ENCODE data around the gene CAPNS2.

The CAPNS2 gene

DNA sequence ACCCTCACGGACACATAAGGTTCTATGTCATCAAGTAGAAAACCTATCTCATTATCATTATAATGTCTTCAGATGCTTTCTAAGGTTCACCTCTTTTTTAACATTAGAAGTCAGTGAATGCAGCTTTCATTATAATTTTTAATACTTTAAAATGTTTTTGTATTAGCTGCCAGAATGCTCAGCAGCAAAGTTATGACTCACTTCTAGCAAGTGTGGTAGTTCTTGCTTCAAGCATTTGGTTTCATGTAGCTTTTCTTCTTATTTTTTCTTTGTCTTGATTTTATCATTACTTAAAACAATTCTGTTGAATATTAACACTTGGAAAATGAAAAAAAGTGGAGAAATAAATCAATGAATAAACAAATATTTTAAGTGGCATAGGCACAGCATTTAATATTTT lies 34.3 kb upstream of the CAPNS2 start:
- TF ChIP-seq, protein P1, sequence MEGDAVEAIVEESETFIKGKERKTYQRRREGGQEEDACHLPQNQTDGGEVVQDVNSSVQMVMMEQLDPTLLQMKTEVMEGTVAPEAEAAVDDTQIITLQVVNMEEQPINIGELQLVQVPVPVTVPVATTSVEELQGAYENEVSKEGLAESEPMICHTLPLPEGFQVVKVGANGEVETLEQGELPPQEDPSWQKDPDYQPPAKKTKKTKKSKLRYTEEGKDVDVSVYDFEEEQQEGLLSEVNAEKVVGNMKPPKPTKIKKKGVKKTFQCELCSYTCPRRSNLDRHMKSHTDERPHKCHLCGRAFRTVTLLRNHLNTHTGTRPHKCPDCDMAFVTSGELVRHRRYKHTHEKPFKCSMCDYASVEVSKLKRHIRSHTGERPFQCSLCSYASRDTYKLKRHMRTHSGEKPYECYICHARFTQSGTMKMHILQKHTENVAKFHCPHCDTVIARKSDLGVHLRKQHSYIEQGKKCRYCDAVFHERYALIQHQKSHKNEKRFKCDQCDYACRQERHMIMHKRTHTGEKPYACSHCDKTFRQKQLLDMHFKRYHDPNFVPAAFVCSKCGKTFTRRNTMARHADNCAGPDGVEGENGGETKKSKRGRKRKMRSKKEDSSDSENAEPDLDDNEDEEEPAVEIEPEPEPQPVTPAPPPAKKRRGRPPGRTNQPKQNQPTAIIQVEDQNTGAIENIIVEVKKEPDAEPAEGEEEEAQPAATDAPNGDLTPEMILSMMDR (conservative IDR thresholded peaks at IDR 0.05; ENCODE audit: control insufficient read depth, insufficient read depth, low read depth, low read length): no peak
- DNase-seq (ENCODE audit: low read depth): no peak

DNA sequence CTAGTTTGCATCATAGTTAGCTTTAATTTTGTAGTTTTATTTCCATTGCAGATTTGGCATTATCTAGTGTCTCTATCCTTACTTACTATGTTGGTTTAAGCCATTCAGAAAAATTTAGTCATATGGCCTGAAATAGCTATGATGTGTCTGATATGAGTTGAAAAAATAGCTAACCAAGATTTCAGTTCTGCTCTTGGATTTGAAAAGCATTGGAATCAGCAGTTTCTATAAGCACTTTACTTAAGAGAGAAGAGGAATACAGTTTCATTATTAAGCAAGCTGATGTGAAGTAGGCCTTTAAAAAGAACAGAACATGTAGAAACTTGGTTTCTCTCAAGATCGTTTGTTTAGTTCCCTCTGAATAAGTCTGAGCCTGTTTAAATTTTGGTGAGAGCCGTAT lies 31.7 kb upstream of the CAPNS2 start:
- DNase-seq (ENCODE audit: low read depth): no peak

More for the DNA sequence above, 34.3 kb upstream of the CAPNS2 start:
- no peak overlapping the region for H3K4me3 ChIP-seq (ENCODE audit: control insufficient read depth, low read depth, low read length)

DNA sequence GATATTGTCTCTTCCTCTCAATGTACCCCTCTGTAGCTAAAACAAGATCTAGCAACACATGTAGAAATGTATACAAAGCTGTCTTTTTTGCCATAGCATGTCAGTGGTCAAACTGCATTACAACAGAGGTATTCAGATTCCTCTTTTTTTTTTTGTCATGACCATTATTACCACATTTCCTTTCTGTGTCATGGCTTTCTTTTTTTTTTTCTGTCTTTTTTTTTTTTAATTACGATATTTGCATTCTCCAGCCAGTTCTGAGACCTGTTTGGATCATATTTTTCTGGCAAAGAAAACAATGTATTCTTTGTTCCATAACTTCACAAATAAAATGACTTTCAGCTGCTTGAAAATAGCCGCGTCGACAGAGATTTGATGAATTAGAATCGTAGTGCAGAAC lies 27.4 kb upstream of the CAPNS2 start:
- peak; percentile 43 for DNase-seq (ENCODE audit: low read depth)
- TF ChIP-seq, protein P1 (conservative IDR thresholded peaks at IDR 0.05; ENCODE audit: control insufficient read depth, insufficient read depth, low read depth, low read length): no peak
- no peak overlapping the region for H3K4me3 ChIP-seq (ENCODE audit: control insufficient read depth, low read depth, low read length)

More for the DNA sequence above, 31.7 kb upstream of the CAPNS2 start:
- H3K4me3 ChIP-seq (ENCODE audit: control insufficient read depth, low read depth, low read length): no peak overlapping the region
- TF ChIP-seq, protein P1 (conservative IDR thresholded peaks at IDR 0.05; ENCODE audit: control insufficient read depth, insufficient read depth, low read depth, low read length): no peak

DNA sequence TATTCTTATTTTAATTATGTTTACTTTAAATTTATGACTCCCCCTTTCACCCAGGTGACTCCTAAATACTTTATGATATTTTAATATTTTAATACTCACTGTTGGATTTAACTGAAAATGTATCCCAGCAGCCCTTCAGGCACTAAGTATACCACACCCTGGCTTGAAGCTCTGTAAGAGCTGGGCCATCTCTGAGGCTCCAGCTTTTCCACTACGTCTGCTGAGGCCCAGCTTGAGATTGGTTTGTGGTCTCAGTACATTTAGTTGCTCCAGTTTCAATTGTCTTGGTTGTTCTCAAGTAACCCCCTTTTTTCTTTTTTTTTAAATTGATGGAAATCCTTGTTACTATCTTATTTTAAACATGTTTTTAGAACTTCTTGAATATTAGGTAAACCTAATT lies 27.0 kb upstream of the CAPNS2 start:
- no peak for DNase-seq (ENCODE audit: low read depth)
- TF ChIP-seq, protein P1 (conservative IDR thresholded peaks at IDR 0.05; ENCODE audit: control insufficient read depth, insufficient read depth, low read depth, low read length): no peak
- H3K4me3 ChIP-seq (ENCODE audit: control insufficient read depth, low read depth, low read length): no peak overlapping the region

DNA sequence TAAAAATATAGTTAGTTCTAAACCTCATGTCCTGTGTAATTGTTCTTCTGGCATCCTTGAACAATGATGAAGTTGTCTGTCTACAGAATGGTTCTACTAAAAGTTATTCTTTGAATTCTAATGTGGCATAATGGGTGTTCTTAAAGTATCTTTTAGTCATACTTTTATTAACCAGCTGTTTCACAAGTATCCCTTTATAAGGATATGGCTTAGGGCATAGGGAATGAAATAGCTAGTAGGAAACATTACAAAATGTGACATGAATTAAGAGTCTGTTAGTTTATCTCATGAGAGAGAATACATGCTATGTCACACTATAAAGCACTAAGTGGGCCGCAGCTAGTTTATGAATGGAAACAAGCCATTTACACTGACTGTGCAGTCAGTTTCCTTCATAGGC lies 26.3 kb upstream of the CAPNS2 start:
- no peak for DNase-seq (ENCODE audit: low read depth)
- no peak overlapping the region for H3K4me3 ChIP-seq (ENCODE audit: control insufficient read depth, low read depth, low read length)
- TF ChIP-seq, protein P1 (conservative IDR thresholded peaks at IDR 0.05; ENCODE audit: control insufficient read depth, insufficient read depth, low read depth, low read length): no peak

DNA sequence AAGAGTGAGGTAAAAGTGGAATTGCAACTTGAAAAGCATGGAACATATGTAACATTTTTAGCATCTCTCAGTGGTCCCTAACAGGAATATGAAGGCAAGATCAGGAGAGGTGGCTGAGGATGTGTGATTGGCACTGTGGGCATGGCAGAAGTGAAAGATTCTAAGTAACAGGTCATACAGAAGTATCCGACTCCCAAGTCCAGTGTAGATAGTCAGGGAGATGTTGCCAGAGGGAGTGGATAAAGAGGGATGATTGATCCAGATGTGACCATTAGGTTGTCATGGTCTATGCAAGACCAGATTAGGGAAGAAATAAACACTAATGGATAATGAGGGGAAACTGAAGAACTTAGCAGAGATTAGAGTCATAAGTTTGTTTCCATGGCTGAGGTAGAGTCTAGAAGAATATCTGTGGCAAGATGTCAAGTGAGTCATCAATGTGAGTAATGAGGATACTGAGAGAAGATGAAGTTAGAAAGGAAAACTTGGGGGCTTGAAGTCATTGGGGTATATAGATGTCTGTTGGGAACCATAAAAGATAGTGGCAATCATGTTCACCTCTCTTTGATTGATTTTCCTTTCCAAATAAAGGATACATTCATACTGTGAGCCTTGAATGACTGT lies 23.9 kb upstream of the CAPNS2 start:
- DNase-seq (ENCODE audit: low read depth): peak; percentile 82
- no peak overlapping the region for H3K4me3 ChIP-seq (ENCODE audit: control insufficient read depth, low read depth, low read length)
- TF ChIP-seq, protein P1 (conservative IDR thresholded peaks at IDR 0.05; ENCODE audit: control insufficient read depth, insufficient read depth, low read depth, low read length): no peak

DNA sequence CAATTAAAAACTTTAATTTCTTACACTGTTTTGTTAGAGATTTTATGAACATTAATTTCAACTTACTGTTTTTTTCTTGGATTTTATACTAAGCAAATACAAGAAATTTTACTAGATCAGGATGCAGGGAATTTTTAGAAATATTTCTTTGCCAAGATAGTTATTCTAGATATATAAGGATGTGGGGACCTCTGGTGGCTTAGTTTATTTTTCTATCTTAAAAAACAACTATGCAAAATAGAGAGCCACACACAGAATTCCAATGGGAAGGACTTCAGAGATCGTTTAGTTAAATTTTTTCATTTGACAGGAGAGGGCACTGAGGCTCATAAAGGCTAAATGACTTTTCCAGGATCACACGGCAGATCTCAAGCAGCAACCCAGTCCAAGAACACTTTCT lies 23.0 kb upstream of the CAPNS2 start:
- TF ChIP-seq, protein P1 (conservative IDR thresholded peaks at IDR 0.05; ENCODE audit: control insufficient read depth, insufficient read depth, low read depth, low read length): peak; percentile 31
- peak; percentile 63 for DNase-seq (ENCODE audit: low read depth)
- H3K4me3 ChIP-seq (ENCODE audit: control insufficient read depth, low read depth, low read length): no peak overlapping the region
